Stimulated activated memory B cell treated with anti-CD40 and anti-IgM and Interleukin-4, amounts not matched to agents 10 μg/mL and 1 μg/mL and 100 μg/mL, for 72 hours (primary cell): Measurements from ENCODE around the gene SCGB2B2.
"Not testable (repeated sequence)": the region's sequence is repeated elsewhere in the genome, so short reads cannot be mapped to it uniquely, and the experiment has no call there.

Source experiments
- ATAC-seq: fragments of 150-1000 bp; cut with Tn5 transposase; 2 replicates; pipeline ENCODE4 v1.10.0; 2021
- H3K27ac Mint-ChIP-seq: one replicate; pipeline ENCODE4 v1.8.0; 2022; ENCODE audit warnings: mild to moderate bottlenecking, mixed read lengths
- H3K27me3 Mint-ChIP-seq: one replicate; pipeline ENCODE4 v1.8.0; 2022; ENCODE audit warnings: mixed read lengths
- H3K36me3 Mint-ChIP-seq: one replicate; pipeline ENCODE4 v1.8.0; 2022; ENCODE audit warnings: mixed read lengths
- H3K4me1 Mint-ChIP-seq: one replicate; pipeline ENCODE4 v1.8.0; 2022; ENCODE audit warnings: mixed read lengths
- H3K4me3 Mint-ChIP-seq: one replicate; pipeline ENCODE4 v1.8.0; 2022; ENCODE audit warnings: mild to moderate bottlenecking, moderate library complexity, mixed read lengths
- H3K9me3 Mint-ChIP-seq: one replicate; pipeline ENCODE4 v1.8.0; 2022; ENCODE audit warnings: mixed read lengths

The SCGB2B2 gene, protein sequence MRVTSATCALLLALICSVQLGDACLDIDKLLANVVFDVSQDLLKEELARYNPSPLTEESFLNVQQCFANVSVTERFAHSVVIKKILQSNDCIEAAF

DNA sequence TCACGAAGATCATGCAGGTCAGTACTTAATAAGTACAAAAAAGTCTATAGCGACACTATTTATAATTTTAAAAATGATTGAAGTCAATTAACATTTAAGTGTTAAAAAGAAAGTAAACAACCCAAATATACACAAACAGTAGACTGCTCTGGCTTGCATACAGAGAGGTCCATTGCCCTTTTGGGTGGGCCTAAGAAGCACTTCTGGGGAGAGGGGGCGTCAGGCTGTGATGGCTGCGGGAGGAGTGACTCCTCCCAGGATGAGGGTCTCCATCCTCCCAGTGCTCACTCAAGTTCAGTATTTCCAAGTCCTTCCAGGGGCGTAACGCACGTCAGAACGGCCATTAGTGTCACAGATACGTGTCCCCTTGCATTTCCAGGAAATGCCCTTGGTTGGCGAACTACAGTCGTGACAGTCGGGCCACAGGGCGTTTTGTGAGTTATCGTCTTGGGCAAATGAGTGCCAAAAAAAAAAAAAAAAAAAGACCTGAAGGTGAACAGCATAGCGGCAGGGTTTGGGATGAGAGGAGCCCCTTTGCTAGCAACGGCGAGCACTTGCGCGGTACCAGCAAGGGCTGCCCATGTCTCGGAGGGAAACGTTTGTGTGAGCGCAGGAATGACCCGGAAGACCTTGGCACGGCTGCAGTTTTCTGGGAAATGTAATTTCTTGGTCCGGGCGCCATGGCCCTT, at the start of gene SCGB2B2:
SCGB2B2 (minus strand) TSS at position 463 of the 689 bp plus-strand sequence. CDS start 82,596 bp downstream, outside the sequence.
- peaks cover 9% of the 10 kb centered on the region for H3K27me3 Mint-ChIP-seq
- peak; percentile 88 for ATAC-seq
- peak within 1 kb of the TSS; percentile 99 for H3K4me3 Mint-ChIP-seq
- H3K27ac Mint-ChIP-seq: peak within 1 kb of the TSS; percentile 98
- peaks cover 10% of the 10 kb centered on the region for H3K4me1 Mint-ChIP-seq
- peaks cover 9% of the 10 kb centered on the region for H3K9me3 Mint-ChIP-seq
- H3K36me3 Mint-ChIP-seq: peaks cover 52% of the 10 kb centered on the region

DNA sequence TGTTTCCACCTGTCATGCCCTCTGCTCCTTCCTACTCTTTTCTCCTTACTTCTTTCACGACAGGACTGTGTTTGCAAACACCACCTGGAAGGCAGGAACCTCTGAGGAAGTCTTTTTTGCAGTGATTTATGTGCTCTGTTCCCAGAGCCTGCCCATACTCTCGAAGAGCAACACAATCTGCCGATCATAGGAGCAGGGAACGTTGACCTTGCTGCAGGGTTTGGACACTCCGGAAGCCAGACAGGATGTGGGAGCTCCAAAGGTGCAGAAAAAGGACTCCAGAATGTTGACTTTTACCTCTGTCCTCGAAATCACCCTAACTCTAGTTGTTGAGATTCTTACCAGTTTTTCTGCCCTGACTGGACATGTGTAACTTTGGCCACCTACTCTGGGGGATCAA, 48.4 kb upstream of the SCGB2B2 start:
- H3K36me3 Mint-ChIP-seq: no peaks in the 10 kb centered on the region
- no peaks in the 10 kb centered on the region for H3K4me1 Mint-ChIP-seq
- no peak for ATAC-seq
- H3K9me3 Mint-ChIP-seq: no peaks in the 10 kb centered on the region
- H3K4me3 Mint-ChIP-seq: no peak overlapping the region
- H3K27ac Mint-ChIP-seq: no peak overlapping the region
- peaks cover 49% of the 10 kb centered on the region for H3K27me3 Mint-ChIP-seq

DNA sequence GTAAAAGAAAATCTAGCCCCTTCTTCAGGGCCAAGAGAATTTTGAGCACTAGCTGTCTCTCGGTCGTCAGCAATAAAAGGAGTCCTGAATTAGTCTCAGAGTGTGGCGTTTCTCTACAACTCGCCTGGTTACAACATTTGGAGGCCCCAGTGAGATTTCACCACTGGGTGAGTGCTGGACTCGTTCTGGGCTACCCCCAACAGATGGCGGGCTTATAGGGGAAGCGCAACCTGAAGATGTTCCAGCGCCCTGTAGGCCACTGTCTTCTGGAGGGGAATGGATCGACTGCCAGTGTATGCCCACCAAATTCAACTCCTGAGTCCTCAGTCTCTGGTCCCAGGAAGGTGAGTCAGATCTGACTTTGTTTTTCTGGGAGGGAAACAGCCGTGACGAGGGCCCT, 45.4 kb upstream of the SCGB2B2 start:
- Mint-ChIP-seq H3K27ac (no peak overlapping the region), H3K9me3 (no peaks in the 10 kb centered on the region), H3K27me3 (peaks cover 39% of the 10 kb centered on the region), H3K4me3 (no peak overlapping the region), H3K36me3 (no peaks in the 10 kb centered on the region), H3K4me1 (no peaks in the 10 kb centered on the region)
- peak; percentile 36 for ATAC-seq

DNA sequence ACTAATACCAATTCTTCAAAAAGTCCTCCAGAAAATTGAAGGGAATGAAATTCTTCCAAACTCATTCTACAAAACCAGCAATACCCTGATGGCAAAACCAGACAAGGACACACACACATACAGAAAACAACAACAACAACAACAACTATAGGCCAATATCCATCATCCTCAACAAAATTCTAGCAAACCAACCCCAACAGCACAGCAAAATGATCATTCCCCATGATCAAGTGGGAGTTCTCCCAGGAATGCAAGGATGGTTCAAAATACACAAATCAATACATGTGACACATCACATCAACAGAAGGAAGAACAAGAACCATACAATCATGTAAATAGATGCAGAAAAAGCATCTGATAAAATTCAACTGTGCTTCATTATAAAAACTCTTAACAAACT, 38.4 kb upstream of the SCGB2B2 start:
- H3K27ac Mint-ChIP-seq: no peak overlapping the region
- no peak for ATAC-seq
- peaks cover 21% of the 10 kb centered on the region for H3K27me3 Mint-ChIP-seq
- H3K4me1 Mint-ChIP-seq: no peaks in the 10 kb centered on the region
- H3K4me3 Mint-ChIP-seq: no peak overlapping the region
- H3K36me3 Mint-ChIP-seq: peaks cover 5% of the 10 kb centered on the region
- H3K9me3 Mint-ChIP-seq: peaks cover 13% of the 10 kb centered on the region

DNA sequence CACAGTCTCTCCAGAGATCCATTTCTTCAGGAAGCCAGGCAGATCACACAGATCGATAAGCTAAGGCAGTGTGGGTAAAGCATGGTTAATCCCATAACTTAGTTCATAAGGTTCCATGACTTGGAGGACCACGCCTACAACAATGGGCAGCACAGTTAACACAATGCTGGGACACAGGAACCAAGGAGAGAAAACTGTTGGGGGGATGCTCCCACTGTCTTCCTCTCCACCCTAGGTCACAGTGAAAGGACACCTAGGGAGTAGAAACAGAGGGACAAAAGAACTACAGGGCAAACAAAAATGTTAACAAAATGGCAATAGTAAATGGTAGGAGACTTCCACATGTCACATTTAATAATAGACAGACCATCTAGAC, 36.3 kb upstream of the SCGB2B2 start:
- Mint-ChIP-seq H3K27me3 (peaks cover 21% of the 10 kb centered on the region), H3K9me3 (peaks cover 13% of the 10 kb centered on the region), H3K27ac (no peak overlapping the region), H3K4me1 (no peaks in the 10 kb centered on the region), H3K36me3 (peaks cover 5% of the 10 kb centered on the region), H3K4me3 (no peak overlapping the region)
- no peak for ATAC-seq

DNA sequence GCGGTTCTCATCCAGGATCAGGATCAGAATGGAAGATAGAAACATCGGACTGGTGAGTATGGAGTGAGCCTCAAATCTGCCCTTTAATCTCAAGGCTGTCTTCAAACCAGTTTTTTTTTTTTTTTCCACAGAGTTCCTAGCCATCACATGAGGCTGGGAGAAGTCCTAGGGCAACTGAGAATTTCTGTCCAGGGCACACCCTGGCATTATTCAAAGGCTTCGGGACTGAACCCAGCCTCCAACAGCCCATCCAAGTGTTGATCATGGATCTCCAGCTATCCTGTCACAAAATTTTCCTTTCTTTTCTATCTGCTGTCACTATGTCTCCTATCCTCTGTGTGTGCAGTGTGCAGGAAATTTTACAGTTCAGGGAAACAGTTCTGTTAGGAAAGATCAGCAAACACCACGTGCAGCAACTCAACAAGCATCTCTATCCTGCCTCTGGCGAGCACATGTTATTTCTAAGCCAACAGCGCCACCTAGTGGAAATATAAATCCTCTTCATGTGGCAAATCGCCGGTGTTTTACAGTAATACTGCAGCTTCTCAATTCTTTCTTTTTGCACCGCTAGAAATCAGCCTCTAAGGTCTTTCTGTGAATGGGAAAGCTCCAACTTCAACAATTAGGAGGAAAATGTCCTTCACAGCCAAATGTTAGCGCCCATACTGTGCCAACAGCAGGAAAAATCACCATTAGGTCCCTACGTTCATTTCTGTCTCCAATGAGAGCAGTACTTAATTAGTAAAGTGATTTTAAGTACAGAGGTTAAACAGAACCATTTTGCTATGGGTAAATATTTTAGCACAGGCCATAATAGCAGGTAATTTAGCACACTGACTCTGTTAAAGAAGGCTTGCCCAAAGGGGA, 35.7 kb upstream of the SCGB2B2 start:
- ATAC-seq: peak; percentile 53
- peaks cover 5% of the 10 kb centered on the region for H3K36me3 Mint-ChIP-seq
- no peak overlapping the region for H3K27ac Mint-ChIP-seq
- peaks cover 13% of the 10 kb centered on the region for H3K9me3 Mint-ChIP-seq
- no peak overlapping the region for H3K4me3 Mint-ChIP-seq
- peaks cover 25% of the 10 kb centered on the region for H3K27me3 Mint-ChIP-seq
- H3K4me1 Mint-ChIP-seq: no peaks in the 10 kb centered on the region

DNA sequence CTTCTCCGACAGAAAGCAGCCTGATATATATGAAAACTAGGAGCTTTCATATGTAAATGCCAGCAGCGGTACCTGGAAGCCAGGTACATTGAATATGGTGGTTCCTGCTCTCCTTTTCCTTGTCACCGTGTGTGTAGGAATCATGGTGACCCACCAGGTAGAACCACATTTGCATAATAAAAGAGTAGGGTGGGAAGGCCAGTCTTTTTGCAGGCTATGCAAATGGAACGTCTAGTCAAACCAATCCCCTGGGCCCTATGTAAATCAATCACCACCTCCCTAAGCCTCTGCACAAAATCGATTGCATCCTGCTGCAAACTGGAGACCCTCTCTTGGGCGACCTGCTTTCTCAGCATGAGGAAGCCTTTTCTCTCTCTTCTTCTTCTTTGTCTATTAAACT, 34.9 kb upstream of the SCGB2B2 start:
- Mint-ChIP-seq H3K36me3 (peaks cover 5% of the 10 kb centered on the region), H3K27ac (no peak overlapping the region)

DNA sequence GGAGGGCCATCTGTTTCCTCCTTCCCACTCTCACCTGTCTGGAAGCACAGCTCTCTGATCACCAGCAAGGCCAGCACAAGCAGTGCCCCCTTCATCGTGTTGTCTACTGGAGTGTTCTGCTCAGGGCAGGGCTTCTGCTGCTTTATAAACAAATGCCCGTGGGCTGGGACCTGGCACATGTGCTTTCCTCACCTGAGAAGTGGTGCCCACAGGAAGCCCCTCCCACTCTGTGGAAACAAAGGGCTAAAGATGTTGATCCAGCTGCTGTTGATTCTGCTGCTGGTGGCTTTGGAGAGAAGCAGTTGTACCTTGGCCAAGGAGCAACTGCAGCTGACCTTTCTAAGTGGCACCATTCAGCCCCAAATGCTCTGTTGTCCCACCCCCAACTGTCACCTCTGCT, 30.7 kb upstream of the SCGB2B2 start:
- ATAC-seq: no peak
- H3K36me3 Mint-ChIP-seq: no peaks in the 10 kb centered on the region
- H3K4me3 Mint-ChIP-seq: no peak overlapping the region
- H3K27me3 Mint-ChIP-seq: peaks cover 46% of the 10 kb centered on the region
- peaks cover 5% of the 10 kb centered on the region for H3K9me3 Mint-ChIP-seq
- no peaks in the 10 kb centered on the region for H3K4me1 Mint-ChIP-seq
- no peak overlapping the region for H3K27ac Mint-ChIP-seq

More for the DNA sequence above, 34.9 kb upstream of the SCGB2B2 start:
- Mint-ChIP-seq H3K4me3 (no peak overlapping the region), H3K27me3 (peaks cover 33% of the 10 kb centered on the region), H3K9me3 (peaks cover 13% of the 10 kb centered on the region), H3K4me1 (no peaks in the 10 kb centered on the region)
- ATAC-seq: no peak

DNA sequence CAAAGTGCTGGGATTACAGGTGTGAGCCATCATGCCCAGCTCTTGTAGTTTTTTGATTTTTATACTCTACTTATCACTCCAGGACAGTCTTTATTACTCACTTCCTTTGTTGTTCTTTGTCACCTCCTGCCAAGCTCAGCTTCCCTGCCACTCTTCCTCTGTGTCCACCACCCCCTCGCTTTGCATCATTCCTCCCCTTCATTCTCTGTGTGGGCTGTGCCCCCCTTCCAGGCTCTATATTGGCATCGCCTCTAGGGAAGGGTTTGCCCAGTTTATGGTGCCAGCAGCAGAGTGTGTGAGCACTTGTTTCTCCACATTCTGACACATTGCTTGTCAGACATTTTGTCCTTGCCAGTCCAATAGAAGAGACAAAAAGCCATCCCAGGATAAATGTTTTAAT, 15.6 kb upstream of the SCGB2B2 start:
- Mint-ChIP-seq H3K36me3 (no peaks in the 10 kb centered on the region), H3K4me1 (no peaks in the 10 kb centered on the region), H3K9me3 (peaks cover 11% of the 10 kb centered on the region), H3K27me3 (peaks cover 22% of the 10 kb centered on the region), H3K4me3 (no peak overlapping the region), H3K27ac (no peak overlapping the region)
- no peak for ATAC-seq

DNA sequence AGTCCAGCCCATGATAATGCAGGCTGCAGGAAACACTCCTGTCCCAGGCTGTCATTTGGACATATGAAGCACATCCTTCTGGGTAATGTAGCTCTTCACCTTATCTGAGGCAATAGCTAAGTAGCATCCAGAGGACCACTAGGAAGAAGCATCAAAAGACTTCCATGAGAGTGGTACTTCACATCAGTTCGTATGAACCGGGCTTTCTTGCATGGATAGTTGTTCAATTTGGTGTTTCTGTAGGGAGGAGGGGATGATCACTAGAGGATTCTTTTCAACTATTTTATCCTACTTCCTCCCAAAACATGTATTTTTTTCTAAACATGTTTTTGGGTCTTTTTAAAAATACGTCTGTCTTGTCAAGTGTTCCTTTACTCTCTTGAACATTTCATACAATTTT, 13.4 kb upstream of the SCGB2B2 start:
- Mint-ChIP-seq H3K4me3 (no peak overlapping the region), H3K4me1 (no peaks in the 10 kb centered on the region), H3K9me3 (peaks cover 22% of the 10 kb centered on the region), H3K36me3 (peaks cover 6% of the 10 kb centered on the region), H3K27ac (no peak overlapping the region), H3K27me3 (peaks cover 22% of the 10 kb centered on the region)
- no peak for ATAC-seq

DNA sequence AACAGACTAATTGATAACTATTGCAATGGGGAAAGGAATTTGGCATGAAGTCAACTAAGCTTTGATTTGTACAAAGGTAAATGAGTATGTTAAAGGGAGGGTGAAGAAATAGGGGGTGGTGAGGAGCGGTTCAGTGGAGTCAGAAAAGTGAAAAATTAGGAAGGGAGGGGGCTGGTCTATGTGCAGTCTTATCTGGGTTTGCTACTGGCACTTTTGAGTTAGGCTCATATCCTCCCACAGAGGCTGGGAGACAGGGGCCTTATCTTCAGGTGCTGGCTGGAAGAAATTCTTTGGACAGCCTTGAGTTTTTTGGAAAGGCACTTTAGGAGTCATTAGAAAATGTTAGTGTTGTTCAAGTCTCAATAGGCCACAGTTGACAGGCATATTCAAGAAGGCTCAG, 11.6 kb upstream of the SCGB2B2 start:
- no peak for ATAC-seq
- Mint-ChIP-seq H3K4me3 (no peak overlapping the region), H3K4me1 (no peaks in the 10 kb centered on the region), H3K9me3 (peaks cover 32% of the 10 kb centered on the region), H3K27me3 (peaks cover 16% of the 10 kb centered on the region), H3K27ac (no peak overlapping the region), H3K36me3 (peaks cover 24% of the 10 kb centered on the region)

DNA sequence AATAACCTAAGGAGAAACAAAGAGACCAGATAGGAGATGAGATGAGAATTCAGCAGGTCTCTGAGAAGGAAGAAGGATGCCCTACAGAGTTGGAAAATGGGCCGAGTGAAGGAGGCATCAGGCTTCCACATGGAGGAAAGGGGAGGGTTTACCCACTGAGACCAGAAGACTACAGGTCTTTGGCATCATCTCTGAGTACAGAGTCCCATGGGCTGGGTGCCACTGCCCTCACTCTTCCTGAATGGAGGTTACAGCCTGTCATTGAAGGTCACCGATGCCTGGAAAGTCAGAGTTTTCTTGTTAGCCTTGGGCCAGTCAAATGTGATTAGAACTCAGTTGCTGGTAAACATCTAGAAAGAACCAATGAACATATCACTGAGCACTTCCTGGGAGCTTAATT, 10.4 kb upstream of the SCGB2B2 start:
- Mint-ChIP-seq H3K4me3 (no peak overlapping the region), H3K4me1 (no peaks in the 10 kb centered on the region), H3K27ac (no peak overlapping the region), H3K36me3 (peaks cover 36% of the 10 kb centered on the region), H3K27me3 (peaks cover 3% of the 10 kb centered on the region), H3K9me3 (peaks cover 33% of the 10 kb centered on the region)
- ATAC-seq: no peak

DNA sequence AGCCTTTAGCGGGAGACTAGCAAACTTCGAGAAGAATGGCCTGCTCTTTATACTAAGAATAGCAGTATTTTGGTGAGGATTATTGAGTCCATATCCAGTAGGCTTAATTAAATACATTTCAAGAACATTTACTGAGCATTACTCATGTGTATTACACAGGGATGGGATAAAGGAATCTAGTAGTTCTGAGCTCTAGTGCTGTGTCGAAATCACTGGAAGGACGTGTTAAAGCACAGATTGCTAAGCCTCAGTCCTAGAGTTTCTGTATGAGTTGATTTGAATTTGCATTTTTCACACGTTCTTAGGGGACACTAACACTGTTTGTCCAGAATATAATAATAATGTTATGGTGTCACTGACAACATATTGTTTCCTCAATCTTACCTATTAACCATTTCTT, 9.5 kb upstream of the SCGB2B2 start:
- Mint-ChIP-seq H3K4me3 (no peak overlapping the region), H3K27me3 (no peaks in the 10 kb centered on the region), H3K27ac (no peak overlapping the region), H3K36me3 (peaks cover 45% of the 10 kb centered on the region), H3K4me1 (no peaks in the 10 kb centered on the region), H3K9me3 (peaks cover 33% of the 10 kb centered on the region)
- no peak for ATAC-seq

DNA sequence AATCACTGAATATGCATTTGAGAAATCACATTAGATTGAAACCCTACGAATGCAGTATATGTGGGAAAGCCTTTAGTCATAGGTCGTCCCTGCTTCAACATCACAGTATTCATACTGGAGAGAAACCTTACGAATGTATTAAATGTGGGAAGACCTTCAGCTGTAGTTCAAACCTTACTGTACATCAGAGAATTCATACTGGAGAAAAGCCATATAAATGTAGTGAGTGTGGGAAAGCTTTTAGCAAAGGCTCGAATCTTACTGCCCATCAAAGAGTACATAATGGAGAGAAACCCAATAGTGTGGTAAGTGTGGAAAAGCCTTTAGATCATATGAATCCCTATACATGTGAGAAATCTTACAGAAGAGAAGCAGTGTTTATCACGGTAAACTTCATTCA, 8.3 kb upstream of the SCGB2B2 start:
- not testable (repeated sequence) for H3K27me3 Mint-ChIP-seq, H3K27ac Mint-ChIP-seq, H3K4me1 Mint-ChIP-seq, H3K4me3 Mint-ChIP-seq, ATAC-seq
- peaks cover 35% of the 10 kb centered on the region for H3K9me3 Mint-ChIP-seq
- peaks cover 57% of the 10 kb centered on the region for H3K36me3 Mint-ChIP-seq

DNA sequence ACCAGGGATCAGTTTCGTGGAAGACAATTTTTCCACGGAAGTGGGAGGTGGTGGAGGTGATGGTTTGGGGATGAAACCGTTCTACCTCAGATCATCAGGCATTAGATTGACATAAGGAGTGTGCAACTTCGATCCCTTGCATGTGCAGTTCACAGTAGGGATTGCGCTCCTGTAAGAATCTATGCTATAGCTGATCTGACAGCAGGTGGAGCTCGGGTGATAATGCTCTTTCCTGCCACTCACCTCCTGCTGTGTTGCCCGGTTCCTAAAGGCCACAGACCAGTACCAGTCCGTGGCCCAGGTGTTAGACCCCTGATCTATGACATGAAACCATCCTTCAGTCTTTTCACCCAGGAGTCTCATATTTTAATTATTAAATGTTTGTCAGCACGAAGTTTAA, 4.5 kb upstream of the SCGB2B2 start:
- no peak overlapping the region for H3K27ac Mint-ChIP-seq
- peaks cover 72% of the 10 kb centered on the region for H3K36me3 Mint-ChIP-seq
- peaks cover 27% of the 10 kb centered on the region for H3K9me3 Mint-ChIP-seq

DNA sequence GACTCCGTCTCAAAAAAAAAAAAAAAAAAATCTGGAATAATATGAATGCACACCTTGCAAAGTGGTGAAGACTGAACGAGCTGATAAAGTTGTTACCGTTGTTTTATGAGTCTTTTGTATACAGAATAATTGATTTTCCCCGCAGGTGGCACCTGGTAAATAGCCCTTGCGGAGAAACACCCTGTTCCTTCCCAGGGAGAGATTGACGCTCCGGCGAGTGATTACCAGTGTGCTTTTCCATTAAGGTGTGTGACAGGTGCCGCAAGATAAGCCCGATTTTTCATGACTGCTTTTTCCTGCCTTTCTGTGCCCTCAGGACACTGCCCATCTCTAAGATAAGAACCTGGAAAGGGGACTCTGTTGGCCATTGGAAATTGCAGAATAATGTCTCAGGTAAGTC, 1.5 kb upstream of the SCGB2B2 start:
- peaks cover 10% of the 10 kb centered on the region for H3K4me1 Mint-ChIP-seq
- ATAC-seq: no peak
- peaks cover 12% of the 10 kb centered on the region for H3K9me3 Mint-ChIP-seq

More for the DNA sequence above, 4.5 kb upstream of the SCGB2B2 start:
- H3K27me3 Mint-ChIP-seq: no peaks in the 10 kb centered on the region
- peaks cover 10% of the 10 kb centered on the region for H3K4me1 Mint-ChIP-seq
- no peak overlapping the region for H3K4me3 Mint-ChIP-seq
- no peak for ATAC-seq

More for the DNA sequence above, 1.5 kb upstream of the SCGB2B2 start:
- H3K4me3 Mint-ChIP-seq: peak overlapping the region; percentile 99
- H3K27me3 Mint-ChIP-seq: peaks cover 9% of the 10 kb centered on the region
- H3K36me3 Mint-ChIP-seq: peaks cover 54% of the 10 kb centered on the region
- peak overlapping the region; percentile 98 for H3K27ac Mint-ChIP-seq
